Kidney (tissue), 14 donors: ENCODE data around the gene CXCR2. TPM values are rescaled to one million over a fixed set of nuclear protein-coding genes. Genes with fewer than 3 reads are reported as not detected.

Experiments
- DNase-seq, 5 donors: peaks; one replicate each; pipeline ENCODE4 v3.0.0-alpha.2; 2013 to 2020
- FAIRE-seq: peaks from 2 replicates; lab custom pipeline; 2012; peaks lifted over from hg19 to GRCh38; lab: Jason Lieb, UNC
- H3K27ac ChIP-seq, 2 donors: one replicate each; pipeline ENCODE4 v1.7.0; 2013; ENCODE audit warnings: low read depth in 2 of 2, low read length in 2 of 2, inconsistent platforms in 1 of 2
- H3K27me3 ChIP-seq: one replicate; pipeline ENCODE4 v1.7.1; 2013; ENCODE audit warnings: low read length, inconsistent platforms; ENCODE audit not compliant: control insufficient read depth, insufficient read depth
- H3K36me3 ChIP-seq, 3 donors: one replicate each; pipeline versions ENCODE4 v1.7.0 to v1.7.1; 2013; ENCODE audit warnings: low read length in 3 of 3, control low read depth in 1 of 3, inconsistent platforms in 1 of 3; ENCODE audit not compliant: insufficient read depth in 3 of 3, control insufficient read depth in 2 of 3
- H3K4me1 ChIP-seq, 3 donors: one replicate each; pipeline versions ENCODE4 v1.7.0 to v1.7.1; 2013; ENCODE audit warnings: low read length in 3 of 3, inconsistent platforms in 1 of 3, low read depth in 1 of 3; ENCODE audit not compliant: control insufficient read depth in 2 of 3, insufficient read depth in 2 of 3
- H3K4me3 ChIP-seq, 3 donors: one replicate each; pipeline versions ENCODE4 v1.7.0 to v1.8.1; 2013; ENCODE audit warnings: low read length in 3 of 3, control low read depth in 1 of 3, inconsistent platforms in 1 of 3
- H3K9ac ChIP-seq, 3 donors: one replicate each; pipeline versions ENCODE4 v1.7.0 to v1.7.1; 2013; ENCODE audit warnings: low read length in 3 of 3, control low read depth in 1 of 3, inconsistent platforms in 1 of 3
- H3K9me3 ChIP-seq, 3 donors: one replicate each; pipeline versions ENCODE4 v1.7.0 to v1.7.1; 2013; ENCODE audit warnings: low read length in 3 of 3, control low read depth in 1 of 3, inconsistent platforms in 1 of 3; ENCODE audit not compliant: control insufficient read depth in 2 of 3, insufficient read depth in 1 of 3
- CTCF ChIP-seq: IDR thresholded peaks from 3 replicates; pipeline ENCODE4 v1.5.1; 2012; ENCODE audit warnings: mild to moderate bottlenecking, moderate library complexity, borderline replicate concordance; ENCODE audit not compliant: insufficient read depth; ENCODE audit errors: extremely low read depth
- intact Hi-C: fragments of 100-400 bp; cut with DNase I; formaldehyde crosslinking; loops from one replicate; pipeline ENCODE4 v1.11.1; 2022
- polyA plus RNA-seq: library from polyadenylated mRNA; stranded (reverse); fragments of 350-450 nt; fragmentation: Illumina TruSeq; extraction: RNeasy Lipid Tissue Mini Kit (QIAGEN cat#74804); gene quantifications from one replicate; pipeline ENCODE4 v1.2.3, GENCODE V29; 2014; ENCODE audit warnings: low read depth, low replicate concordance; ENCODE audit not compliant: insufficient read depth
- total RNA-seq: library from RNA; stranded (reverse); fragmentation: NEBNext Ultra II Directional; extraction: Animal tissue kit (Norgen Biotek cat#: 25700); gene quantifications from one replicate; pipeline ENCODE4 v1.2.1, GENCODE V29; 2021
- donor health status: control.
- donor health status: control.
- donor health status: control.
- donor health status: control.
- donor health status: control.
- donor health status: DM: yes; HTN: yes; CAD: no.
- donor health status: Normal renal cell carcinoma (clear cell type).

Gene CXCR2
- total and polyA plus RNA-seq, 2 donors from 2014 or later = 0.44 TPM; not detected in 1

- no peaks in the 10 kb centered on the region for H3K9me3 ChIP-seq
- TF ChIP-seq CTCF = no peak
- intact Hi-C loops = no loop called here
- no peaks in the 10 kb centered on the region for H3K4me1 ChIP-seq
- DNase-seq (no peak), FAIRE-seq (no peak)
- no peak overlapping the region for H3K9ac ChIP-seq
- no peaks in the 10 kb centered on the region for H3K27me3 ChIP-seq
- no peak overlapping the region for H3K27ac ChIP-seq
- no peak overlapping the region for H3K4me3 ChIP-seq
- H3K36me3 ChIP-seq = no peaks in the 10 kb centered on the region
These were observed 3.1 kb downstream of the CXCR2 start for GRCh38 chr2:218128781-218129457.

GRCh38 chr2:218129458-218130135 is 3.8 kb downstream of the CXCR2 start:
- intact Hi-C loops = no loop called here
- H3K9ac ChIP-seq = no peak overlapping the region

GRCh38 chr2:218130377-218130776 is 4.5 kb downstream of the CXCR2 start:
- intact Hi-C loops = no loop called here
- H3K27ac ChIP-seq = no peak overlapping the region
- DNase-seq (no peak), FAIRE-seq (no peak)
- no peak overlapping the region for H3K9ac ChIP-seq
- H3K36me3 ChIP-seq = no peaks in the 10 kb centered on the region
- H3K4me3 ChIP-seq = no peak overlapping the region
- no peaks in the 10 kb centered on the region for H3K27me3 ChIP-seq
- no peaks in the 10 kb centered on the region for H3K4me1 ChIP-seq
- H3K9me3 ChIP-seq = no peaks in the 10 kb centered on the region
- TF ChIP-seq CTCF = no peak

More at GRCh38 chr2:218129458-218130135, 3.8 kb downstream of the CXCR2 start:
- Histone ChIP-seq H3K27ac (no peak overlapping the region), H3K36me3 (no peaks in the 10 kb centered on the region), H3K4me3 (no peak overlapping the region), H3K4me1 (no peaks in the 10 kb centered on the region), H3K27me3 (no peaks in the 10 kb centered on the region), H3K9me3 (no peaks in the 10 kb centered on the region)
- FAIRE-seq (no peak), DNase-seq (peak in 1 of 5 donors; percentile 6)
- TF ChIP-seq CTCF = no peak
